ENCODE results near the gene OR4B1.
"Not testable (repeated sequence)": the region's sequence is repeated elsewhere in the genome, so short reads cannot be mapped to it uniquely, and the experiment has no call there.

The OR4B1 gene

GRCh38 chr11:48190906-48191654 is 25.5 kb upstream of the OR4B1 start:
- not testable (repeated sequence) for H3K36me3 ChIP-seq (ENCODE audit: control insufficient read depth, insufficient read depth, low read length)

GRCh38 chr11:48193876-48194275 is 22.7 kb upstream of the OR4B1 start:
- no peak overlapping the region for H3K27ac ChIP-seq (ENCODE audit: low read depth, low read length)

More at GRCh38 chr11:48190906-48191654, 25.5 kb upstream of the OR4B1 start:
- not testable (repeated sequence) for H3K27me3 ChIP-seq (ENCODE audit: control insufficient read depth, insufficient read depth, low read length); H3K4me3 ChIP-seq (ENCODE audit: low read length); H3K9ac ChIP-seq (ENCODE audit: low read length); H3K4me1 ChIP-seq (ENCODE audit: control insufficient read depth, insufficient read depth, low read length); H3K27ac ChIP-seq (ENCODE audit: low read depth, low read length)

GRCh38 chr11:48207881-48208280 is 8.7 kb upstream of the OR4B1 start:
- no peaks in the 10 kb centered on the region for H3K4me1 ChIP-seq (ENCODE audit: control insufficient read depth, insufficient read depth, low read length)
- H3K36me3 ChIP-seq (ENCODE audit: control insufficient read depth, insufficient read depth, low read length): no peaks in the 10 kb centered on the region
- H3K4me3 ChIP-seq (ENCODE audit: low read length): no peak overlapping the region

More at GRCh38 chr11:48193876-48194275, 22.7 kb upstream of the OR4B1 start:
- Histone ChIP-seq H3K9ac (ENCODE audit: low read length) (no peak overlapping the region), H3K36me3 (ENCODE audit: control insufficient read depth, insufficient read depth, low read length) (no peaks in the 10 kb centered on the region), H3K4me3 (ENCODE audit: low read length) (no peak overlapping the region), H3K27me3 (ENCODE audit: control insufficient read depth, insufficient read depth, low read length) (no peaks in the 10 kb centered on the region), H3K4me1 (ENCODE audit: control insufficient read depth, insufficient read depth, low read length) (no peaks in the 10 kb centered on the region)

GRCh38 chr11:48210052-48210451 is 6.6 kb upstream of the OR4B1 start:
- Histone ChIP-seq H3K9ac (ENCODE audit: low read length) (no peak overlapping the region), H3K4me1 (ENCODE audit: control insufficient read depth, insufficient read depth, low read length) (no peaks in the 10 kb centered on the region), H3K4me3 (ENCODE audit: low read length) (no peak overlapping the region), H3K27ac (ENCODE audit: low read depth, low read length) (no peak overlapping the region), H3K36me3 (ENCODE audit: control insufficient read depth, insufficient read depth, low read length) (no peaks in the 10 kb centered on the region), H3K27me3 (ENCODE audit: control insufficient read depth, insufficient read depth, low read length) (no peaks in the 10 kb centered on the region)

More at GRCh38 chr11:48207881-48208280, 8.7 kb upstream of the OR4B1 start:
- Histone ChIP-seq H3K27me3 (ENCODE audit: control insufficient read depth, insufficient read depth, low read length) (no peaks in the 10 kb centered on the region), H3K9ac (ENCODE audit: low read length) (no peak overlapping the region), H3K27ac (ENCODE audit: low read depth, low read length) (no peak overlapping the region)

GRCh38 chr11:48228761-48229160 is 12.2 kb downstream of the OR4B1 start:
- no peak overlapping the region for H3K27ac ChIP-seq (ENCODE audit: low read depth, low read length)
- no peaks in the 10 kb centered on the region for H3K27me3 ChIP-seq (ENCODE audit: control insufficient read depth, insufficient read depth, low read length)
- H3K36me3 ChIP-seq (ENCODE audit: control insufficient read depth, insufficient read depth, low read length): no peaks in the 10 kb centered on the region
- H3K4me1 ChIP-seq (ENCODE audit: control insufficient read depth, insufficient read depth, low read length): no peaks in the 10 kb centered on the region
- H3K4me3 ChIP-seq (ENCODE audit: low read length): no peak overlapping the region
- H3K9ac ChIP-seq (ENCODE audit: low read length): no peak overlapping the region

GRCh38 chr11:48230057-48230456 is 13.4 kb downstream of the OR4B1 start:
- not testable (repeated sequence) for H3K27ac ChIP-seq (ENCODE audit: low read depth, low read length); H3K9ac ChIP-seq (ENCODE audit: low read length); H3K27me3 ChIP-seq (ENCODE audit: control insufficient read depth, insufficient read depth, low read length); H3K4me1 ChIP-seq (ENCODE audit: control insufficient read depth, insufficient read depth, low read length); H3K4me3 ChIP-seq (ENCODE audit: low read length); H3K36me3 ChIP-seq (ENCODE audit: control insufficient read depth, insufficient read depth, low read length)

GRCh38 chr11:48237727-48238126 is 21.1 kb downstream of the OR4B1 start:
- H3K27me3 ChIP-seq (ENCODE audit: control insufficient read depth, insufficient read depth, low read length): no peaks in the 10 kb centered on the region
- no peak overlapping the region for H3K9ac ChIP-seq (ENCODE audit: low read length)
- H3K4me1 ChIP-seq (ENCODE audit: control insufficient read depth, insufficient read depth, low read length): no peaks in the 10 kb centered on the region
- no peak overlapping the region for H3K27ac ChIP-seq (ENCODE audit: low read depth, low read length)
- no peaks in the 10 kb centered on the region for H3K36me3 ChIP-seq (ENCODE audit: control insufficient read depth, insufficient read depth, low read length)
- H3K4me3 ChIP-seq (ENCODE audit: low read length): no peak overlapping the region

GRCh38 chr11:48242501-48242900 is 25.9 kb downstream of the OR4B1 start:
- no peaks in the 10 kb centered on the region for H3K36me3 ChIP-seq (ENCODE audit: control insufficient read depth, insufficient read depth, low read length)
- H3K4me1 ChIP-seq (ENCODE audit: control insufficient read depth, insufficient read depth, low read length): no peaks in the 10 kb centered on the region
- no peak overlapping the region for H3K4me3 ChIP-seq (ENCODE audit: low read length)
- H3K9ac ChIP-seq (ENCODE audit: low read length): no peak overlapping the region
- H3K27ac ChIP-seq (ENCODE audit: low read depth, low read length): no peak overlapping the region
- no peaks in the 10 kb centered on the region for H3K27me3 ChIP-seq (ENCODE audit: control insufficient read depth, insufficient read depth, low read length)

GRCh38 chr11:48244804-48245203 is 28.2 kb downstream of the OR4B1 start, which contains the start of gene OR4X2:
OR4X2 (plus strand) TSS chr11:48245104; CDS start chr11:48245104, 0 bp downstream.
- Histone ChIP-seq H3K9ac (ENCODE audit: low read length) (no peak within 1 kb of the TSS), H3K36me3 (ENCODE audit: control insufficient read depth, insufficient read depth, low read length) (no peaks in the 10 kb centered on the region), H3K27ac (ENCODE audit: low read depth, low read length) (no peak within 1 kb of the TSS), H3K27me3 (ENCODE audit: control insufficient read depth, insufficient read depth, low read length) (no peaks in the 10 kb centered on the region), H3K4me1 (ENCODE audit: control insufficient read depth, insufficient read depth, low read length) (no peaks in the 10 kb centered on the region), H3K4me3 (ENCODE audit: low read length) (no peak within 1 kb of the TSS)

- H3K9ac ChIP-seq (ENCODE audit: low read length): no peak overlapping the region
- H3K4me3 ChIP-seq (ENCODE audit: low read length): no peak overlapping the region
- H3K4me1 ChIP-seq (ENCODE audit: control insufficient read depth, insufficient read depth, low read length): no peaks in the 10 kb centered on the region
These were observed 32.3 kb downstream of the OR4B1 start for GRCh38 chr11:48248902-48249301.

GRCh38 chr11:48261600-48261999 is 45.0 kb downstream of the OR4B1 start:
- no peak overlapping the region for H3K4me3 ChIP-seq (ENCODE audit: low read length)
- no peaks in the 10 kb centered on the region for H3K4me1 ChIP-seq (ENCODE audit: control insufficient read depth, insufficient read depth, low read length)
- H3K27ac ChIP-seq (ENCODE audit: low read depth, low read length): no peak overlapping the region
- H3K36me3 ChIP-seq (ENCODE audit: control insufficient read depth, insufficient read depth, low read length): no peaks in the 10 kb centered on the region
- H3K27me3 ChIP-seq (ENCODE audit: control insufficient read depth, insufficient read depth, low read length): no peaks in the 10 kb centered on the region
- H3K9ac ChIP-seq (ENCODE audit: low read length): no peak overlapping the region

More at GRCh38 chr11:48248902-48249301, 32.3 kb downstream of the OR4B1 start:
- no peak overlapping the region for H3K27ac ChIP-seq (ENCODE audit: low read depth, low read length)
- H3K27me3 ChIP-seq (ENCODE audit: control insufficient read depth, insufficient read depth, low read length): no peaks in the 10 kb centered on the region
- H3K36me3 ChIP-seq (ENCODE audit: control insufficient read depth, insufficient read depth, low read length): no peaks in the 10 kb centered on the region

- Histone ChIP-seq H3K27me3 (ENCODE audit: control insufficient read depth, insufficient read depth, low read length) (no peaks in the 10 kb centered on the region), H3K9ac (ENCODE audit: low read length) (no peak within 1 kb of the TSS), H3K27ac (ENCODE audit: low read depth, low read length) (no peak within 1 kb of the TSS), H3K36me3 (ENCODE audit: control insufficient read depth, insufficient read depth, low read length) (no peaks in the 10 kb centered on the region), H3K4me3 (ENCODE audit: low read length) (no peak within 1 kb of the TSS), H3K4me1 (ENCODE audit: control insufficient read depth, insufficient read depth, low read length) (no peaks in the 10 kb centered on the region)
These were observed 46.9 kb downstream of the OR4B1 start, which contains the start of gene OR4X1 for GRCh38 chr11:48263423-48263911. OR4X1 (plus strand) TSS chr11:48263861; CDS start chr11:48263861, 0 bp downstream.
